Neural crest cell (in vitro differentiated cells): ENCODE results near the gene KBTBD12. TPM values are rescaled to one million over a fixed set of nuclear protein-coding genes. Genes with fewer than 3 reads are reported as not detected.

Experiments used
- DNase-seq: peaks from one replicate; pipeline ENCODE4 v3.0.0; 2021; ENCODE audit warnings: low read depth, mixed read lengths, low spot score
- H3K27ac Mint-ChIP-seq: one replicate; pipeline ENCODE4 v1.8.0; 2021; ENCODE audit warnings: mild to moderate bottlenecking, mixed read lengths; ENCODE audit not compliant: unreplicated experiment
- H3K27me3 Mint-ChIP-seq: 2 replicates; pipeline ENCODE4 v1.8.0; 2021; ENCODE audit warnings: low read depth, mild to moderate bottlenecking, mixed read lengths
- H3K36me3 Mint-ChIP-seq: 2 replicates; pipeline ENCODE4 v1.8.0; 2021; ENCODE audit warnings: low read depth, mild to moderate bottlenecking, mixed read lengths
- H3K4me1 Mint-ChIP-seq: 2 replicates; pipeline ENCODE4 v1.8.0; 2021; ENCODE audit warnings: mixed read lengths
- H3K4me3 Mint-ChIP-seq: one replicate; pipeline ENCODE4 v1.8.0; 2021; ENCODE audit warnings: mild to moderate bottlenecking, mixed read lengths
- H3K9me3 Mint-ChIP-seq: 2 replicates; pipeline ENCODE4 v1.8.0; 2021; ENCODE audit warnings: mixed read lengths
- total RNA-seq: library from RNA; stranded (reverse); gene quantifications from 2 replicates; pipeline ENCODE4 v1.2.1, GENCODE V29; 2021
- TF ChIP-seq, protein P1 (sequence below): fragments of 200-600 bp; sonication (generic); conservative IDR thresholded peaks from 2 replicates; pipeline ENCODE4 v1.5.0; 2021; ENCODE audit warnings: antibody characterized with exemption, mild to moderate bottlenecking

KBTBD12 gene
- total RNA-seq, 1 donor from 2014 or later: not detected

DNA sequence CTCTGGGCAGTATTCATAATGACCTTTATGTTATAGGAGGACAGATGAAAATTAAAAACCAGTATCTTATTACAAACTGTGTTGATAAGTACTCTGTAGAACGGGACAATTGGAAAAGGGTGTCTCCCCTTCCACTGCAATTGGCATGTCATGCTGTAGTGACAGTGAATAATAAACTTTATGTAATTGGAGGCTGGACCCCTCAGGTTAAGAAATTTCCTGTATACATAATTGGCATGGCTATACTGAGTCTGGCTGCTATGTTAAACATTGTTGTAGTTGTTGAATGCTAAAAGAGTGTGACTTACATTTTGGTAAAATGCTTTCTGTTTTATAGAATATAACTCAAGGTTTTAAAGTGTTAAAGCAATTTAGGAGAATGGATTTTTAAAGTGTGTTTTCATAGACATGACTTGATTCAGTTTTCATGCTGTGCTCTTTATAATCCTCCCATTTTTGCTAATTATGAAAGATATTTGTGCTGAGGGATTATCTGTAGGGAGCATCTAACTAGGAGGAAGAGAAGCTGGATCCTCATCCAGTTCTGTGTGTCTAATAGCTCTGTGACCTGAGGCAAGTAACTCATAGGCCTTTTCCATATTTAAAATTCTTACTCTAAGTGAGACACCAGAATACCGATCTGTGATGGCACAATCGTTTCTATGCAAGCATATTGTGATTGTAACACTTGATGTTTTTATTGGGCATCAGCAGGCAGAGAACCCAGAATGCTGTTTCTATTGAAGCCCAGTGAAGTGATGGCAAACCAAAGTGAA, 13.0 kb downstream of the KBTBD12 start:
- no peaks in the 10 kb centered on the region for H3K9me3 Mint-ChIP-seq
- TF ChIP-seq, protein P1, sequence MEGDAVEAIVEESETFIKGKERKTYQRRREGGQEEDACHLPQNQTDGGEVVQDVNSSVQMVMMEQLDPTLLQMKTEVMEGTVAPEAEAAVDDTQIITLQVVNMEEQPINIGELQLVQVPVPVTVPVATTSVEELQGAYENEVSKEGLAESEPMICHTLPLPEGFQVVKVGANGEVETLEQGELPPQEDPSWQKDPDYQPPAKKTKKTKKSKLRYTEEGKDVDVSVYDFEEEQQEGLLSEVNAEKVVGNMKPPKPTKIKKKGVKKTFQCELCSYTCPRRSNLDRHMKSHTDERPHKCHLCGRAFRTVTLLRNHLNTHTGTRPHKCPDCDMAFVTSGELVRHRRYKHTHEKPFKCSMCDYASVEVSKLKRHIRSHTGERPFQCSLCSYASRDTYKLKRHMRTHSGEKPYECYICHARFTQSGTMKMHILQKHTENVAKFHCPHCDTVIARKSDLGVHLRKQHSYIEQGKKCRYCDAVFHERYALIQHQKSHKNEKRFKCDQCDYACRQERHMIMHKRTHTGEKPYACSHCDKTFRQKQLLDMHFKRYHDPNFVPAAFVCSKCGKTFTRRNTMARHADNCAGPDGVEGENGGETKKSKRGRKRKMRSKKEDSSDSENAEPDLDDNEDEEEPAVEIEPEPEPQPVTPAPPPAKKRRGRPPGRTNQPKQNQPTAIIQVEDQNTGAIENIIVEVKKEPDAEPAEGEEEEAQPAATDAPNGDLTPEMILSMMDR: no peak

DNA sequence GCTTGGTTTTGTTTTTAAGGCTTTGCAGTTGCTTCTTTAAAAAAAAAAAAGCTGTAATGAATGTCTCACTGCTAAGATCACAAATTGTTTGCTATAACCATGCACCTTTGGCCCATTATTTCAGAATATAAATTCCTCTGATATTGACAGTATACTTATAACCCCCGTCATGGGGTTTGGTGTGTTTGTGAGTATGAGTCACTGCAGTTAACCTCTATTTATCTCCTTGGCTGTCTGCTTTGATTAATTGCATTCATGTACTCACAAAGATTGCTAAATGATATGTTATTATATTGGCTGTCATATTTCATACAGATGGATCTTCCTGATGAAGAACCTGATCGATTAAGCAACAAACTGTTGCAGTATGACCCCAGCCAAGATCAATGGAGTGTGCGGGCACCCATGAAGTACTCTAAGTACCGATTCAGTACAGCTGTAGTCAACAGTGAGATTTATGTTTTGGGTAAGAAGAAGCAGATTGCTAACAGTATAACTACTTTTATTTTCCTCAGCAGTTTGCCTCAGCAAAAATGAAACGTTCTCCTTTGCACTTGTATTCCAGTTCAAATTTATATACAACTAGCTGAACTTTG, 14.9 kb downstream of the KBTBD12 start:
- no peak for DNase-seq
- Mint-ChIP-seq H3K27ac (no peak overlapping the region), H3K4me1 (no peaks in the 10 kb centered on the region), H3K27me3 (peaks cover 15% of the 10 kb centered on the region), H3K4me3 (no peak overlapping the region), H3K9me3 (no peaks in the 10 kb centered on the region), H3K36me3 (no peaks in the 10 kb centered on the region)
- TF ChIP-seq, protein P1: no peak

More for the DNA sequence above, 13.0 kb downstream of the KBTBD12 start:
- H3K36me3 Mint-ChIP-seq: no peaks in the 10 kb centered on the region
- no peaks in the 10 kb centered on the region for H3K4me1 Mint-ChIP-seq
- H3K27me3 Mint-ChIP-seq: peaks cover 5% of the 10 kb centered on the region
- no peak overlapping the region for H3K27ac Mint-ChIP-seq
- H3K4me3 Mint-ChIP-seq: no peak overlapping the region
- DNase-seq: no peak

GRCh38 chr3:127933396-127933795, 18.4 kb downstream of the KBTBD12 start:
- TF ChIP-seq, protein P1: no peak
- Mint-ChIP-seq H3K27me3 (peaks cover 26% of the 10 kb centered on the region), H3K36me3 (no peaks in the 10 kb centered on the region), H3K27ac (no peak overlapping the region), H3K9me3 (no peaks in the 10 kb centered on the region), H3K4me1 (no peaks in the 10 kb centered on the region), H3K4me3 (no peak overlapping the region)
- no peak for DNase-seq

DNA sequence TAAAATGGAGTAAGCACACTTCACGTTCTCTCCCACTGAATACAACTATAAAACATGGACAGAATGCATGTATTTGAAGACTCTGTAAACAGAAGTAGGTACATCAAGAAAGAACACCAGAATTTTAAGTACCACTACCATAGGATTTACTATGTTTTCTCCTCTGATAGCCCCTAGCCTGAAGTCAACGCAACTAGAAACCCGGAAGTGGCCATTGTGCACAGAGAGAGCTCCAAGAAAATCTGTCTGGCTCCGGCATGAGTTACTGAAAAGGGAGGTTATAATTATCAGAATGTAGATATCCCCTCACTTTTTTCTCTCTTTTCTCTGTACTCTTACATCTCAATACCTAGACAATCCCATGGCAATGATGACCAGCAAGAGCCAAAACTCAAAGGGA, 23.8 kb downstream of the KBTBD12 start:
- H3K27me3 Mint-ChIP-seq: peaks cover 40% of the 10 kb centered on the region
- TF ChIP-seq, protein P1: no peak
- H3K27ac Mint-ChIP-seq: no peak overlapping the region
- H3K4me1 Mint-ChIP-seq: no peaks in the 10 kb centered on the region
- peaks cover 6% of the 10 kb centered on the region for H3K9me3 Mint-ChIP-seq
- no peaks in the 10 kb centered on the region for H3K36me3 Mint-ChIP-seq
- H3K4me3 Mint-ChIP-seq: no peak overlapping the region
- DNase-seq: no peak

GRCh38 chr3:127940116-127940515, 25.1 kb downstream of the KBTBD12 start:
- DNase-seq: no peak
- TF ChIP-seq, protein P1: no peak
- Mint-ChIP-seq H3K27me3 (peaks cover 33% of the 10 kb centered on the region), H3K36me3 (no peaks in the 10 kb centered on the region), H3K4me1 (no peaks in the 10 kb centered on the region), H3K27ac (no peak overlapping the region), H3K4me3 (no peak overlapping the region), H3K9me3 (peaks cover 8% of the 10 kb centered on the region)
